K562 (cell line): Measurements from ENCODE around the gene IRAK3.
"Not testable (repeated sequence)": the region's sequence is repeated elsewhere in the genome, so short reads cannot be mapped to it uniquely, and the experiment has no call there.

Experiments used
- FOXA1 ChIP-seq: fragments of 450-650 bp; IDR thresholded peaks from 2 replicates; pipeline ENCODE4 v1.6.1; 2016; ENCODE audit warnings: mild to moderate bottlenecking, borderline replicate concordance
- MAFF ChIP-seq: IDR thresholded peaks from 2 replicates; pipeline ENCODE4 v1.6.1; 2012; ENCODE audit warnings: low read length, improper control_type of control experiment
- NFE2L1 ChIP-seq: fragments of 450-650 bp; IDR thresholded peaks from 2 replicates; pipeline ENCODE4 v1.6.1; 2016; ENCODE audit warnings: missing genetic modification characterization, low read depth, mild to moderate bottlenecking, missing compliant biosample characterization, moderate library complexity, borderline replicate concordance
- NRF1 ChIP-seq, 2 experiments: fragments of 450-650 bp; IDR thresholded peaks in 1 of 2; conservative IDR thresholded peaks in 1 of 2; 2 replicates each; pipeline ENCODE4 v1.6.1; 2014; ENCODE audit warnings: mild to moderate bottlenecking in 2 of 2
- POLR2A ChIP-seq: fragments of 450-650 bp; conservative IDR thresholded peaks from 2 replicates; pipeline ENCODE4 v1.6.1; 2016
- SNIP1 ChIP-seq: fragments of 450-650 bp; IDR thresholded peaks from 2 replicates; pipeline ENCODE4 v1.7.1; 2017; ENCODE audit warnings: low read depth, mild to moderate bottlenecking
- ZNF165 ChIP-seq: fragments of 250-450 bp; sonication (Bioruptor Pico); IDR thresholded peaks from 2 replicates; pipeline ENCODE4 v1.4.0; 2020; ENCODE audit warnings: borderline replicate concordance
- ZNF431 ChIP-seq: sonication (generic); formaldehyde crosslinking; IDR thresholded peaks from 2 replicates; pipeline ENCODE4 v1.8.0; 2022; ENCODE audit warnings: mild to moderate bottlenecking, missing genetic modification reagents
- TF ChIP-seq, protein P1 (sequence below): IDR thresholded peaks from 2 replicates; pipeline ENCODE4 v1.6.1; 2016; ENCODE audit warnings: missing genetic modification characterization, missing compliant biosample characterization
- TF ChIP-seq, protein P2 (sequence below): fragments of 150-350 bp; conservative IDR thresholded peaks from 2 replicates; pipeline ENCODE4 v1.6.1; 2014; ENCODE audit warnings: low read length
- TF ChIP-seq, protein P3 (sequence below): sonication (generic); formaldehyde crosslinking; IDR thresholded peaks from 2 replicates; pipeline ENCODE4 v1.8.0; 2023; ENCODE audit warnings: mild to moderate bottlenecking, missing genetic modification reagents
- TF ChIP-seq, protein P4 (sequence below), 3 experiments: IDR thresholded peaks in 2 of 3; conservative IDR thresholded peaks in 1 of 3; 2 replicates each; pipeline ENCODE4 v1.5.1; 2011 to 2012; ENCODE audit warnings: low read length in 3 of 3, mild to moderate bottlenecking in 3 of 3, control low read depth in 2 of 3, improper control_type of control experiment in 1 of 3, inconsistent platforms in 1 of 3, low read depth in 1 of 3, mixed read lengths in 1 of 3, moderate library complexity in 1 of 3; ENCODE audit not compliant: insufficient read depth in 2 of 3

DNA sequence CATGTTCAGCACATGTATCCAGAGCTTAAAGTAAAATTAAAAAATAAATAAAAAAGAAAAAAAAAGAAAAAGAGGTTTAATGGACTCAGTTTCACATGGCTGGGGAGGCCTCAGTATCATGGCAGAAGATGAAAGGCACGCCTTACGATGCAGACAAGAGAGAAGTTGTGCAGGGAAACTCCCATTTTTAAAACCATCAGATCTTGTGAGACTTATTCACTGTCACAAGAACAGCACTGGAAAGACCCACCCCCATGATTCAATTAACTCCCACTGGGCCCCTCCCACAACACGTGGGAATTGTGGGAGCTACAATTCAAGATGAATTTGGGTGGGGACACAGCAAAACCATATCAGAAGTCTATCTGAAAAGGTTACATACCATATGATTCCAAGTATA, 24.0 kb downstream of the IRAK3 start:
- not testable (repeated sequence) for TF ChIP-seq SNIP1; NFE2L1; FOXA1; POLR2A; NRF1 (conservative IDR thresholded peaks at IDR 0.05 in 1 of 2, IDR thresholded peaks at IDR 0.05 in 1 of 2); ZNF165 (CRISPR knock-in tag); MAFF; ZNF431
- TF ChIP-seq, protein P1, sequence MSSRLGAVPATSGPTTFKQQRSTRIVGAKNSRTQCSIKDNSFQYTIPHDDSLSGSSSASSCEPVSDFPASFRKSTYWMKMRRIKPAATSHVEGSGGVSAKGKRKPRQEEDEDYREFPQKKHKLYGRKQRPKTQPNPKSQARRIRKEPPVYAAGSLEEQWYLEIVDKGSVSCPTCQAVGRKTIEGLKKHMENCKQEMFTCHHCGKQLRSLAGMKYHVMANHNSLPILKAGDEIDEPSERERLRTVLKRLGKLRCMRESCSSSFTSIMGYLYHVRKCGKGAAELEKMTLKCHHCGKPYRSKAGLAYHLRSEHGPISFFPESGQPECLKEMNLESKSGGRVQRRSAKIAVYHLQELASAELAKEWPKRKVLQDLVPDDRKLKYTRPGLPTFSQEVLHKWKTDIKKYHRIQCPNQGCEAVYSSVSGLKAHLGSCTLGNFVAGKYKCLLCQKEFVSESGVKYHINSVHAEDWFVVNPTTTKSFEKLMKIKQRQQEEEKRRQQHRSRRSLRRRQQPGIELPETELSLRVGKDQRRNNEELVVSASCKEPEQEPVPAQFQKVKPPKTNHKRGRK (tag): not testable (repeated sequence)
- TF ChIP-seq, protein P2, sequence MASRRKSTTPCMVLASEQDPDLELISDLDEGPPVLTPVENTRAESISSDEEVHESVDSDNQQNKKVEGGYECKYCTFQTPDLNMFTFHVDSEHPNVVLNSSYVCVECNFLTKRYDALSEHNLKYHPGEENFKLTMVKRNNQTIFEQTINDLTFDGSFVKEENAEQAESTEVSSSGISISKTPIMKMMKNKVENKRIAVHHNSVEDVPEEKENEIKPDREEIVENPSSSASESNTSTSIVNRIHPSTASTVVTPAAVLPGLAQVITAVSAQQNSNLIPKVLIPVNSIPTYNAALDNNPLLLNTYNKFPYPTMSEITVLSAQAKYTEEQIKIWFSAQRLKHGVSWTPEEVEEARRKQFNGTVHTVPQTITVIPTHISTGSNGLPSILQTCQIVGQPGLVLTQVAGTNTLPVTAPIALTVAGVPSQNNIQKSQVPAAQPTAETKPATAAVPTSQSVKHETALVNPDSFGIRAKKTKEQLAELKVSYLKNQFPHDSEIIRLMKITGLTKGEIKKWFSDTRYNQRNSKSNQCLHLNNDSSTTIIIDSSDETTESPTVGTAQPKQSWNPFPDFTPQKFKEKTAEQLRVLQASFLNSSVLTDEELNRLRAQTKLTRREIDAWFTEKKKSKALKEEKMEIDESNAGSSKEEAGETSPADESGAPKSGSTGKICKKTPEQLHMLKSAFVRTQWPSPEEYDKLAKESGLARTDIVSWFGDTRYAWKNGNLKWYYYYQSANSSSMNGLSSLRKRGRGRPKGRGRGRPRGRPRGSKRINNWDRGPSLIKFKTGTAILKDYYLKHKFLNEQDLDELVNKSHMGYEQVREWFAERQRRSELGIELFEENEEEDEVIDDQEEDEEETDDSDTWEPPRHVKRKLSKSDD: not testable (repeated sequence)
- TF ChIP-seq, protein P3, sequence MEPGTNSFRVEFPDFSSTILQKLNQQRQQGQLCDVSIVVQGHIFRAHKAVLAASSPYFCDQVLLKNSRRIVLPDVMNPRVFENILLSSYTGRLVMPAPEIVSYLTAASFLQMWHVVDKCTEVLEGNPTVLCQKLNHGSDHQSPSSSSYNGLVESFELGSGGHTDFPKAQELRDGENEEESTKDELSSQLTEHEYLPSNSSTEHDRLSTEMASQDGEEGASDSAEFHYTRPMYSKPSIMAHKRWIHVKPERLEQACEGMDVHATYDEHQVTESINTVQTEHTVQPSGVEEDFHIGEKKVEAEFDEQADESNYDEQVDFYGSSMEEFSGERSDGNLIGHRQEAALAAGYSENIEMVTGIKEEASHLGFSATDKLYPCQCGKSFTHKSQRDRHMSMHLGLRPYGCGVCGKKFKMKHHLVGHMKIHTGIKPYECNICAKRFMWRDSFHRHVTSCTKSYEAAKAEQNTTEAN (CRISPR knock-in tag): not testable (repeated sequence)
- TF ChIP-seq, protein P4, sequence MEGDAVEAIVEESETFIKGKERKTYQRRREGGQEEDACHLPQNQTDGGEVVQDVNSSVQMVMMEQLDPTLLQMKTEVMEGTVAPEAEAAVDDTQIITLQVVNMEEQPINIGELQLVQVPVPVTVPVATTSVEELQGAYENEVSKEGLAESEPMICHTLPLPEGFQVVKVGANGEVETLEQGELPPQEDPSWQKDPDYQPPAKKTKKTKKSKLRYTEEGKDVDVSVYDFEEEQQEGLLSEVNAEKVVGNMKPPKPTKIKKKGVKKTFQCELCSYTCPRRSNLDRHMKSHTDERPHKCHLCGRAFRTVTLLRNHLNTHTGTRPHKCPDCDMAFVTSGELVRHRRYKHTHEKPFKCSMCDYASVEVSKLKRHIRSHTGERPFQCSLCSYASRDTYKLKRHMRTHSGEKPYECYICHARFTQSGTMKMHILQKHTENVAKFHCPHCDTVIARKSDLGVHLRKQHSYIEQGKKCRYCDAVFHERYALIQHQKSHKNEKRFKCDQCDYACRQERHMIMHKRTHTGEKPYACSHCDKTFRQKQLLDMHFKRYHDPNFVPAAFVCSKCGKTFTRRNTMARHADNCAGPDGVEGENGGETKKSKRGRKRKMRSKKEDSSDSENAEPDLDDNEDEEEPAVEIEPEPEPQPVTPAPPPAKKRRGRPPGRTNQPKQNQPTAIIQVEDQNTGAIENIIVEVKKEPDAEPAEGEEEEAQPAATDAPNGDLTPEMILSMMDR (IDR thresholded peaks at IDR 0.05 in 2 of 3, conservative IDR thresholded peaks at IDR 0.05 in 1 of 3; ENCODE audit: insufficient read depth in 2 of 3, low read depth in 1 of 3, low read length in 3 of 3): not testable (repeated sequence)
